Measurements from ENCODE around the gene AZU1.
"Not testable (repeated sequence)": the region's sequence is repeated elsewhere in the genome, so short reads cannot be mapped to it uniquely, and the experiment has no call there.

- not testable (repeated sequence) for TF ChIP-seq EZH2 (IDR thresholded peaks at IDR 0.05); POLR2AphosphoS5 (IDR thresholded peaks at IDR 0.05; ENCODE audit: borderline replicate concordance, low read depth, low read length); FOXP2 (optimal IDR thresholded peaks at IDR 0.05; ENCODE audit: control extremely low read depth, extremely low read length, insufficient read depth)
These were observed 7.4 kb upstream of the AZU1 start for GRCh38 chr19:820212-820611.

Measured in SK-N-MC (cell line).